Endometrial microvascular endothelial cells (primary cell): ENCODE data around the gene ACACB. TPM values are rescaled to one million over a fixed set of nuclear protein-coding genes. Genes with fewer than 3 reads are reported as not detected.

Source experiments
- in situ Hi-C: cut with HindIII; loops from 2 replicates; pipeline ENCODE4 v1.10.0; 2017; ENCODE audit warnings: low sequenced_read_pairs, low pct_unique_long_range_greater_than_20kb; ENCODE audit errors: inconsistent ontology term
- total RNA-seq: library from RNA; depleted of rRNA; stranded (reverse); fragments of >200 nt; gene quantifications from one replicate; pipeline ENCODE4 v1.2.3, GENCODE V29; 2015; ENCODE audit errors: inconsistent ontology term

Gene ACACB
- total RNA-seq, 1 donor from 2014 or later = 2.5 TPM

GRCh38 chr12:109193896-109194295 is 77.5 kb downstream of the ACACB start:
- in situ Hi-C loops = no loop called here

- in situ Hi-C loops = no loop called here
Observed at GRCh38 chr12:109196332-109196731, 79.9 kb downstream of the ACACB start.

- in situ Hi-C loops = no loop called here
Observed at GRCh38 chr12:109197327-109197726, 80.9 kb downstream of the ACACB start.

- in situ Hi-C loops = no loop called here
Observed at GRCh38 chr12:109199324-109199723, 82.9 kb downstream of the ACACB start.

GRCh38 chr12:109200825-109201495 is 84.6 kb downstream of the ACACB start:
- in situ Hi-C loops = no loop called here

GRCh38 chr12:109201496-109201885 is 85.1 kb downstream of the ACACB start:
- in situ Hi-C loops = no loop called here

GRCh38 chr12:109202770-109203169 is 86.4 kb downstream of the ACACB start:
- in situ Hi-C loops = no loop called here

GRCh38 chr12:109203480-109203879 is 87.1 kb downstream of the ACACB start:
- in situ Hi-C loops = no loop called here

- in situ Hi-C loops = no loop called here
Observed at GRCh38 chr12:109209082-109209481, 92.7 kb downstream of the ACACB start.

- in situ Hi-C loops = no loop called here
Observed at GRCh38 chr12:109212460-109213115, 96.2 kb downstream of the ACACB start.

GRCh38 chr12:109214131-109214530 is 97.7 kb downstream of the ACACB start:
- in situ Hi-C loops = no loop called here

- in situ Hi-C loops = no loop called here
Observed at GRCh38 chr12:109218996-109219395, 102.6 kb downstream of the ACACB start.

GRCh38 chr12:109219938-109220337 is 103.6 kb downstream of the ACACB start:
- in situ Hi-C loops = no loop called here

- in situ Hi-C loops = no loop called here
Observed at GRCh38 chr12:109221277-109221931, 105.0 kb downstream of the ACACB start.

GRCh38 chr12:109222062-109222461 is 105.7 kb downstream of the ACACB start:
- in situ Hi-C loops = no loop called here

- in situ Hi-C loops = no loop called here
Observed at GRCh38 chr12:109222496-109222895, 106.1 kb downstream of the ACACB start.

- in situ Hi-C loops = no loop called here
Observed at GRCh38 chr12:109223211-109223610, 106.8 kb downstream of the ACACB start.

- in situ Hi-C loops = no loop called here
Observed at GRCh38 chr12:109223868-109224267, 107.5 kb downstream of the ACACB start.

GRCh38 chr12:109228664-109229063 is 112.3 kb downstream of the ACACB start:
- in situ Hi-C loops = no loop called here

GRCh38 chr12:109230193-109230592 is 113.8 kb downstream of the ACACB start:
- in situ Hi-C loops = no loop called here
